Memory B cell (primary cell): Measurements from ENCODE around the gene MTURN.

Source experiments
- ATAC-seq: fragments of 150-1000 bp; cut with Tn5 transposase; 2 replicates; pipeline ENCODE4 v1.10.0; 2021; ENCODE audit warnings: low read depth, mild to moderate bottlenecking, moderate library complexity
- DNase-seq, 2 donors: peaks; one replicate each; pipeline ENCODE4 v3.0.0; 2022; ENCODE audit warnings: low spot score in 2 of 2
- H3K27ac Mint-ChIP-seq: one replicate; pipeline ENCODE4 v1.8.0; 2022; ENCODE audit warnings: mild to moderate bottlenecking, moderate library complexity, mixed read lengths
- H3K27me3 Mint-ChIP-seq: one replicate; pipeline ENCODE4 v1.8.0; 2022; ENCODE audit warnings: mixed read lengths
- H3K36me3 Mint-ChIP-seq: one replicate; pipeline ENCODE4 v1.8.0; 2022; ENCODE audit warnings: mild to moderate bottlenecking, mixed read lengths
- H3K4me1 Mint-ChIP-seq: one replicate; pipeline ENCODE4 v1.8.0; 2022; ENCODE audit warnings: mixed read lengths
- H3K4me3 Mint-ChIP-seq: one replicate; pipeline ENCODE4 v1.8.0; 2022; ENCODE audit warnings: mild to moderate bottlenecking, moderate library complexity, mixed read lengths
- H3K9me3 Mint-ChIP-seq: one replicate; pipeline ENCODE4 v1.8.0; 2022; ENCODE audit warnings: mixed read lengths

Gene MTURN

DNA sequence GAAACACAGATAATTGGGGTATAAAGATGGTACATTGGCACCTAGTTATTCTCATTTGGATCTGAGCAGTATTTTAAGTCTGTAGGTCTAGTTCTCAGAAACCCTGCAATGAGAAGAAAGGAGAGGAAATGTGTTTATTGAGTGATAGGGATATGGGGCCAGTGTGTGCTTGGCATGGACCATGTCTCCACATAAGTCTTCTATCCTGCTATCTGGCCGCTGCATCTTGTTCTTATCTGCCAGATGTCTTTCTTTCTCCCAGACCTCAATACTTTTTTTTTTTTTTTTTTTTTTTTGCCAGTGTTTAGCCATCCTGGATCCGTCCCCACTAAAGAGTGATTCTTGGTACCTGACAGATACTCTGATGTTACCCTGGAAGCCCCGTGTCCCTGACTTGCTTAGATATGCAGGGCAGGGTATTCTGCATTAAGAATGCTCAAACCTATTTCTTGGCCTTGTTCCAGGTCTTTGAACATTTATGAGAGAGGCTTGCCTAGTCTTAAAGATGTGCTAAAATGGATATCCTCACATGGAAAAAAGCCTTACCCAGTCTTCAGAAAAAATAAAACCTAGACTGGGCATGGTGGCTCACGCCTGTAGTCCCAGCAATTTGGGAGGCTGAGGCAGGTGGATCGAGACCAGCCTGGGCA, 10.0 kb downstream of the MTURN start:
- no peaks in the 10 kb centered on the region for H3K36me3 Mint-ChIP-seq
- H3K4me3 Mint-ChIP-seq, result no peak overlapping the region
- DNase-seq (no peak), ATAC-seq (no peak)
- H3K27me3 Mint-ChIP-seq, result no peaks in the 10 kb centered on the region
- H3K9me3 Mint-ChIP-seq, result no peaks in the 10 kb centered on the region
- no peak overlapping the region for H3K27ac Mint-ChIP-seq
- H3K4me1 Mint-ChIP-seq, result peaks cover 14% of the 10 kb centered on the region

DNA sequence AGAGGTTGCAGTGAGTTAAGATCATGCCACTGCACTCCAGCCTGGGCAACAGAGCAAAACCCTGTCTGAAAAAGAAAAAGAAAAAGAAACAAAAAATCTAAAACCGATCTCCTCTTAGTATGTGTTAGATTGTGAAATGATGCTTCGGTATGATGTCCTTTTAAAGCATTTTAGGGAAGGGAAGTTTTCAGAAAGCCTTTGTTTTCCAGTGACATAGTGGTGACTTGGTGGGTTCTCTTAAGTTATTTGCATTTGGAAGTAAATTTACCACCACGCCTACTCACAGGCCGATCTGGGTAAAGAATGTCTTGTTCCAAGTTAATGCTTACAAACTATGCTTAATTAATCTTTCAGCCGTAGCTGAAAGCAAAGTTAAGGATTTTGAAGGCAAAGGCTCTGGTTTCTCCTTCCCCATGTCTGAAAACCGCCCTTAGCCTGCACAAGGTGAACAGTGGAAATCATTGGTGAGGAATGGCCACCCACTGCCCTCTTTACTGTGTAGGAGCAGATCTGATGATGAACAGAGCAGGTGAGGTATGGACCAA, 10.7 kb downstream of the MTURN start:
- Mint-ChIP-seq H3K27me3 (no peaks in the 10 kb centered on the region), H3K9me3 (no peaks in the 10 kb centered on the region), H3K4me1 (peaks cover 14% of the 10 kb centered on the region), H3K36me3 (peaks cover 2% of the 10 kb centered on the region), H3K4me3 (no peak overlapping the region), H3K27ac (no peak overlapping the region)
- no peak for DNase-seq
- ATAC-seq, result no peak

DNA sequence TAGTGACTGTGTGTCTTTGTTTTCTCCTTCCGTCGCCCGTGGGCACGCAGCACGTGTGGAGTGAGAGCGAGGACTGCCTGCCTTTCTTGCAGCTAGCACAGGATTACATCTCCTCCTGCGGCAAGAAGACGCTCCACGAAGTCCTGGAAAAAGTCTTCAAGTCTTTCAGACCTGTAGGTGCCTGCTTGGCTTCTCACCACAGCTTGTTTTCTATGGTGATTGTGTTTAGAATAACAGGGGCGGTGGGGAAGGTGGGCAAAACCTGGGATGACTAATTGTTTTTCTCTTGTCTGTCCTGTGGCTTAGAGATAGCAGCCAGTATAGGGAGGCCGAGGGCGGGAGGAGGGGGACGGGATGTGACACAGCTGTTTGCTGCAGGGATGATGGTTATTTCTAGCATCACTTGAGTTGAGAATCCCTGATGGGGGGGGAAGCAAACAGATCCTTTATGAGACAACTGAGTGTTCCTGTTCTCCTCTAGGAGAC, 11.4 kb downstream of the MTURN start:
- H3K27ac Mint-ChIP-seq, result no peak overlapping the region
- H3K36me3 Mint-ChIP-seq, result peaks cover 2% of the 10 kb centered on the region
- no peaks in the 10 kb centered on the region for H3K27me3 Mint-ChIP-seq
- ATAC-seq (no peak), DNase-seq (no peak)
- peaks cover 14% of the 10 kb centered on the region for H3K4me1 Mint-ChIP-seq
- H3K4me3 Mint-ChIP-seq, result no peak overlapping the region
- no peaks in the 10 kb centered on the region for H3K9me3 Mint-ChIP-seq

DNA sequence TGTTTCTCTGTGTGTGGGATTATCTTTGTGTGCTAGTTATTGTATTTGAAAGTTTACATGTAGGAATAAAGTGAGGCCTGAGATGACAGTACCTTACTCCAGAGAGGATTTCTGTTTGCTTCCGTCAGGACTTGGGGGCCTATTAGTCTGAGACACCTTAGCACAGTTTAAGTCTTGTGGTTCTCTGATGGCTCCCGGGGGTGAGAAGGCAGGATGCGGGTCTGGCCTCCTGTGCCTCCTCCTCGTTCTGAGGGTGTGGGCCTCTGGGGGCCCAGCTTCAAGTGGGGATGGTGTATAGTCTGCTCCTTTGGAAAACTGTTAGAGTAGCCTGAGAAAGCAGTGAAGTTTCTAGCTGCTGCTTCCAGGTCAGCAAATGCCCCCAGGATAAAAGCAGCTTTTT, 12.4 kb downstream of the MTURN start:
- H3K4me1 Mint-ChIP-seq, result peaks cover 14% of the 10 kb centered on the region
- H3K27ac Mint-ChIP-seq, result no peak overlapping the region
- no peak for DNase-seq
- no peaks in the 10 kb centered on the region for H3K27me3 Mint-ChIP-seq
- peaks cover 2% of the 10 kb centered on the region for H3K36me3 Mint-ChIP-seq
- no peaks in the 10 kb centered on the region for H3K9me3 Mint-ChIP-seq
- no peak for ATAC-seq
- H3K4me3 Mint-ChIP-seq, result no peak overlapping the region

DNA sequence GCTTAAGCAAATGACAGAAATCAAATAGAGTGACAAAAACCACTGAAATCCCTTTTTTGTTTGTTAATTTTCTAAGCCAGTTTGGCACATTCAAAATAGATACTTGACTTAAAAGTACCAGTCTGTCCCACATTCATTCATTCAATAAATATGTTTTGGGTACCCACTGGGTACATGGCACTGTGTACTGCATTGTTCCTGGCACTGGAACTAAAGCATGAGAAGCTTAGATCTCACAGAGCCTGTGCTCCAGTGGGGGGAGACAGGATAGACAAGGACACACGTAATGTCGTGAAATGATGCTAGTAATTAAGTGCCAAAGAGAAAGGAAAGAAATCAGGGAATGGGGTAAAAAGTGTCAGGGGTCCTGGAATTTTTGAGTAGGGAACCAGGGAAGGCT, 13.0 kb downstream of the MTURN start:
- H3K27me3 Mint-ChIP-seq, result no peaks in the 10 kb centered on the region
- no peaks in the 10 kb centered on the region for H3K9me3 Mint-ChIP-seq
- peaks cover 14% of the 10 kb centered on the region for H3K4me1 Mint-ChIP-seq
- no peak overlapping the region for H3K27ac Mint-ChIP-seq
- peaks cover 2% of the 10 kb centered on the region for H3K36me3 Mint-ChIP-seq
- no peak overlapping the region for H3K4me3 Mint-ChIP-seq
- ATAC-seq (no peak), DNase-seq (no peak)

DNA sequence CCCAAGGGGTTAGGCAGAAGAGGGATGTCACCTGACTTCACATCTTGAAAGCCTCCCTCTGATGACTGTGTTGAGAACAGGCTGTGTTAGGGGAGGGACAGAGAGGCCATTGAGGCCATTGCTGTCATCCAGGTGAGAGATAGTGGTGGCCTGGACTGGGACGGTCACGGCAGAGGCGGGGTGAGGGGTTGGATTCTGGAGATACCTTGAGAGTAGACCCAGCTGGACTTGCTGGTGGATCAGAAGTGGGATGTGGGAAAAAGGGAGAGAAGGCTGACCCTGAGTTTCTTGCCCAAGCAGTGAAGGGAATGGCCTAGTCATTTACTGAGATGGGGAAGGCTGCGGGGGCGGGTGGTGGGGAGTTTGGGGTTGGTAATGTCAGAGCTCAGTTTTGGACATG, 13.6 kb downstream of the MTURN start:
- Mint-ChIP-seq H3K9me3 (no peaks in the 10 kb centered on the region), H3K4me1 (peaks cover 8% of the 10 kb centered on the region), H3K4me3 (peak overlapping the region; percentile 83), H3K27me3 (no peaks in the 10 kb centered on the region), H3K36me3 (peaks cover 2% of the 10 kb centered on the region), H3K27ac (no peak overlapping the region)
- DNase-seq (no peak), ATAC-seq (no peak)

DNA sequence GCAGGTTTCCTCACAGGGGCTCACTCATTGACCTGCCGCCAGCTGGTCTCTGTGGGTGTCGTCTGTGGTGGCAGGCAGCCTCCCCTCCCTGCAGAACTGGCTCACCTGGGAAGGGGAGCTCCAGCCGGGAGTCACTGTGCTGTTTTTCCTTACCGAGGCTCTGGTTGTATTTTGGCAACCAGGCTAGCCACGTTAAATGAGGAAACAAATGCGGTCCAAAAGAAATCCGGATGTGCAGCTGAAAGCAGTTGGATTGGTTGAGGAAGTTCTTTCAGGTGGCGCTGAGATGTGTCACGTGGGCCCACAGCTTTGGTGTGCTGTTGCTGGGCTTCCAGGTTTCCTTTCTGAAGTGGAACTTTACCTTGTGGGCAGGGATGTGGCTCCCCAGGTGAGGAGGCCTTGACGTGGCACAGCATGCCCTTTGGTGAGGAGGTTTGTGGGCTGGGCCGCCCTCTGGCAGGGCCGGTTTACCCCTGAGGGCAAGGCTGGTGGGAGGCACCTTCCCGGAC, 14.2 kb downstream of the MTURN start:
- Mint-ChIP-seq H3K9me3 (no peaks in the 10 kb centered on the region), H3K4me1 (peaks cover 6% of the 10 kb centered on the region), H3K4me3 (peak overlapping the region; percentile 83), H3K27ac (no peak overlapping the region), H3K36me3 (peaks cover 2% of the 10 kb centered on the region), H3K27me3 (no peaks in the 10 kb centered on the region)
- peak; percentile 19 to 25 for DNase-seq
- ATAC-seq, result peak; percentile 95

DNA sequence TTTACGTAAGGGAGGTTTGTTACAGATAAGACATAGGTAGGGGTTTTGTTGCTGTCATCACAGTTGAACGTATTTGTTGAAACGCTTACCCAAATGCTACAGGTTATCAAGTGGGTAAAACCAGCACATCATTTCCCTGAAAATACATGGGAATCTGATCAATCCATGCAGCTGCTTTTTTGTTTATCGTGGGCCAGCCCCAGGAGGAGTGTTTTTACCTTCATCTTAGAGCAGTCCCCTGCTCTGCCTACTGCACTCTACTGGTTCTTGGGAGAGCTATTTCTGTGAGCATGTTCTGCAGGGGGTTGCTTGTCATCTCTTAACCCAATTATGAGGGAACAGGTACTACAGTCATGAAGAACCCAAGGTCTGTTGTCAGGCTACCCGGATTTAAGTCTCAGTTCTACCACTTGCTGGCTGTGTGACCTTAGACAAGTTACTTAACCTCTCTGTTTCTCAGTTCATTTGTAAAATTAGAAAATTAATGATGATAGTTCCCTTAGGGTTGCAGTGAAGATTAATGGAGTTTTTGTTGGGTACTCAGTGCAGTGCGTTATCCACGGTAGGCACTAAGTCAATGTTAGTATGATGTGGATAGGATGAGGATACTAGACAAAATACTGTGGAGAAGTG, 15.0 kb downstream of the MTURN start:
- Mint-ChIP-seq H3K27ac (no peak overlapping the region), H3K4me1 (peaks cover 6% of the 10 kb centered on the region), H3K9me3 (no peaks in the 10 kb centered on the region), H3K4me3 (no peak overlapping the region), H3K27me3 (no peaks in the 10 kb centered on the region), H3K36me3 (peaks cover 2% of the 10 kb centered on the region)
- no peak for ATAC-seq
- no peak for DNase-seq

DNA sequence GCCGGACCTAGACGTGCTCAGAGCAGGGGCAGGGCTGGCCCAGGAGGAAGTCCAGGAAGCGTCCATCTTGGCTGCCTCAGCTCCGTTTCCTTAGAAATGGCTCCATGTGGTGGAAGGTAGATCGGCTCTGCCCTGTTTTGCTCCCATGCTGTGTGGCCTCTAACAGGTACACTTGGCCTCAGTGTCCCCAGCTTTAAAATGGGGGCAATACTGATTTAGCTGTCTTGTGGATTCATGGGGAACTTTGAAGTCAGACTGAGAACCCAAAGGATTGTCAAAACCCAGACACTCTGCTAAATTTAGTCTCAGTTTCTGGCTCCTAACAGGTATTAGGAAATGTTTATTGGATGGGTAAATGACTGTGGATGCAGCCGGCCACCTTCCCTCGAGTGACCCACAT, 15.9 kb downstream of the MTURN start:
- no peak overlapping the region for H3K27ac Mint-ChIP-seq
- ATAC-seq (no peak), DNase-seq (no peak)
- no peak overlapping the region for H3K4me3 Mint-ChIP-seq
- H3K27me3 Mint-ChIP-seq, result no peaks in the 10 kb centered on the region
- peaks cover 6% of the 10 kb centered on the region for H3K4me1 Mint-ChIP-seq
- H3K9me3 Mint-ChIP-seq, result no peaks in the 10 kb centered on the region
- peaks cover 2% of the 10 kb centered on the region for H3K36me3 Mint-ChIP-seq

DNA sequence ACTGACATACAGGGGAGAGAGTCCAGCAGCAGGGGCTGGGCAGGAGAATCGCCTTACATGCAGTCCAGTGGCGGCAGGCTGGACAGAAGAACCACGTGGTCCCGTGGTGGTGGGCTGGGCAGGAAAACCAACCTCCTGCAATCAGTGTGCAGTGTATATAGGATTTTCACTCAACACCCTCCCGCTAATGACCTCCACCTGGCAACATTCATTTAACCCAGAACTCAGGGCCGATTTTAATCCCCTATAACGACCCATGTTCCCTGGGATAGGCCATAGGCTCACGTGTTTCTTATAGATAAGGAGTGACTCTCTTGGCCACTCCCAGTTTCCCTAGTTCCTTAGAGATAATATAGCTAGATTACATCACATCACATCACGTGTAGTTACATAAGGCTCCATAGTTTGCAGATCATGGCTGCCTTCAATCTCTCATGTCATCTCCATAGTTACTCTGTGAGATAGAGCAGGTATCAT, 19.4 kb downstream of the MTURN start:
- H3K27ac Mint-ChIP-seq, result no peak overlapping the region
- DNase-seq (no peak), ATAC-seq (no peak)
- H3K9me3 Mint-ChIP-seq, result no peaks in the 10 kb centered on the region
- no peak overlapping the region for H3K4me3 Mint-ChIP-seq
- no peaks in the 10 kb centered on the region for H3K27me3 Mint-ChIP-seq
- H3K36me3 Mint-ChIP-seq, result peaks cover 2% of the 10 kb centered on the region
- H3K4me1 Mint-ChIP-seq, result peaks cover 7% of the 10 kb centered on the region

DNA sequence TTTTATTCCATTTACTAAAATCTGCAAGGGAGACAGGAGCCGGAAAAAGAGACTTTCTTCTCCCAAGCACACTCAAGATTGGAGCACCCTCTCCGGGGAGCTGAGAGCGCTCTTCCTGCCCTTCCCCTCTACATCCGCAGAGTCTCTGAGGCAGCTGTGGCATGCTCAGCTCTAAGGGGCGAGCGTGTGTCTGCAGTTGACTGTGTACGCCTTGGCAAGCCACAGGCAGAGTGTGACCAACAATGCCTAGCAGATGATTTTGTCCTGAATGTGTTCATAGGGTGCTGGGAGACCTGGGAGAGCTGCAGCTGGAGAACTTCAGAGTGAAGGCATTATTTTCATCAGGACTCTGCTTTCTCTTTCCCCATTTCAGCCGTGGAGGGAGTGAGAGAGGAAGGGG, 20.7 kb downstream of the MTURN start:
- Mint-ChIP-seq H3K4me1 (peaks cover 13% of the 10 kb centered on the region), H3K27ac (no peak overlapping the region), H3K27me3 (no peaks in the 10 kb centered on the region), H3K9me3 (no peaks in the 10 kb centered on the region), H3K36me3 (no peaks in the 10 kb centered on the region), H3K4me3 (no peak overlapping the region)
- ATAC-seq (no peak), DNase-seq (no peak)

DNA sequence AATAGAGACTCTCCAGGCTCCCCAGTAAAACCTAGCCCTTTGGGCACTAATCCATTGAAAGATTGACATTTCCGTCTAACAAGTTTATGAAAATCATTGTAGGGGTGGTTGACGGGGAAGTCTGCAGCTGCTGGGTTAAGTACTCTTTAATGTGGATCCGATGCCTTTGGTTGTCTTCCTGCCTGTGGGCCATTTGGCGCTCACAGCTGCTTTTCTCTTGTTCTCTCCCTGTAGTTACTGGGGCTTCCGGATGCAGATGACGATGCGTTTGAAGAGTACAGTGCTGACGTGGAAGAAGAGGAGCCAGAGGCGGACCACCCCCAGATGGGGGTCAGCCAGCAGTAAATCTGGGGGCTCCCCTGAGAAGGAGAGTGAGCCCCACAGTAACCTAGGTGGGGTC, 22.4 kb downstream of the MTURN start:
- Mint-ChIP-seq H3K27me3 (no peaks in the 10 kb centered on the region), H3K27ac (no peak overlapping the region), H3K36me3 (no peaks in the 10 kb centered on the region), H3K4me1 (peaks cover 15% of the 10 kb centered on the region), H3K9me3 (no peaks in the 10 kb centered on the region), H3K4me3 (no peak overlapping the region)
- DNase-seq (no peak), ATAC-seq (no peak)

DNA sequence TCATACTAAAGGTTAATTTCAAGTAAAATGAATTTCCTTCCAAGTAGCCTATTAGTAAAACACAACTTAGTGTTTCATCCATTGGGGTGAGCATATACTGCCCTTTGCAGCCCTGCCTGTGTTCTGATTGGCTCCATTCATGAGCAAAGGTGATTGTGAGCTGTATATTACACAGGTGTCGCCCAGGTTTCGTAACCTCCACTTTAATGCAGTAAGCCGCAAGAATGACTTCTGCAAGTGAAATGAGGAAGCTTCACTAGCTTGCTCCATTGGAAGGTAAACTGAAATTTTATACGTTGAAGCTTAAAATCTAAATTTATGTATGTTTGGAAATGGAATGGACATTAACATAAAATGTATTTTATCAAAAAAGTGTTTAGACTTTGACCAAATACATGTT, 24.4 kb downstream of the MTURN start:
- Mint-ChIP-seq H3K4me1 (peaks cover 30% of the 10 kb centered on the region), H3K36me3 (no peaks in the 10 kb centered on the region), H3K27ac (peak overlapping the region; percentile 0)

DNA sequence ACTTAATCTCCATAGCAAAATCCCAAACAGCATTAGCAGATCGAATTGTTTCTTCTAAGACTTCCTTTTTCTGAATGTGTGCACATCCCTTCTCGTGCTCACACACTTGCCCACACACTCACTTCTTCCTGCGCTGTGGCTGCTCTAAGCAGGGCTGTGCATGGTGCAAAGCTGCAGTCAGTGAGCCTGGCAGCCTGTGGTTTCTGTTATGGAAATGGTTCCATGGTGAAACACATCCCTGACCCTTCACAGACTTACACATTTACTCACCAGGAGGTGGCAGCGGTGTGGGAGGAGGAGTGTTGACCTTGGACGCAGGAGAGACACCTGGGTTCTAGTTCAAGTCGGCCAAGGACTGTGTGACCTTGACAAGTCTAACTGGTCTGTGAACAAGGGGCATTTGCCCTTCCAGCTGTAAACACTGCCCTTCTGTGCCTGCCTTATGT, 24.9 kb downstream of the MTURN start:
- Mint-ChIP-seq H3K27me3 (no peaks in the 10 kb centered on the region), H3K9me3 (no peaks in the 10 kb centered on the region), H3K4me3 (peak overlapping the region; percentile 18), H3K36me3 (no peaks in the 10 kb centered on the region), H3K4me1 (peaks cover 36% of the 10 kb centered on the region), H3K27ac (peak overlapping the region; percentile 0)
- ATAC-seq, result peak; percentile 54
- DNase-seq, result no peak

More for the DNA sequence above, 24.4 kb downstream of the MTURN start:
- H3K9me3 Mint-ChIP-seq, result no peaks in the 10 kb centered on the region
- no peaks in the 10 kb centered on the region for H3K27me3 Mint-ChIP-seq
- H3K4me3 Mint-ChIP-seq, result peak overlapping the region; percentile 18
- DNase-seq (peak in 1 of 2 donors; percentile 16), ATAC-seq (peak; percentile 83)
